SIG-M5 (cell line): ENCODE data around the gene RNF168.
"Not testable (repeated sequence)": the region's sequence is repeated elsewhere in the genome, so short reads cannot be mapped to it uniquely, and the experiment has no call there.

ENCODE experiments used
- DNase-seq: peaks from one replicate; lab custom pipeline; 2025; lab: John Stamatoyannopoulos, UW

RNF168 gene

GRCh38 chr3:196503196-196504076 is at the start of gene RNF168:
RNF168 (minus strand) TSS chr3:196503768; CDS start chr3:196503173, 595 bp downstream.
- peak; percentile 82 for DNase-seq

GRCh38 chr3:196552253-196552652 is 48.7 kb upstream of the RNF168 start:
- DNase-seq = no peak

- not testable (repeated sequence) for DNase-seq
Measured at GRCh38 chr3:196550172-196550571, 46.6 kb upstream of the RNF168 start.

- not testable (repeated sequence) for DNase-seq
Measured at GRCh38 chr3:196549312-196549711, 45.7 kb upstream of the RNF168 start.

- no peak for DNase-seq
Measured at GRCh38 chr3:196547067-196547466, 43.5 kb upstream of the RNF168 start.

GRCh38 chr3:196546537-196546936 is 43.0 kb upstream of the RNF168 start:
- DNase-seq = no peak

GRCh38 chr3:196544491-196544992 is 41.0 kb upstream of the RNF168 start:
- DNase-seq = no peak

- DNase-seq = no peak
Measured at GRCh38 chr3:196541684-196542445, 38.3 kb upstream of the RNF168 start.

- no peak for DNase-seq
Measured at GRCh38 chr3:196537319-196537984, 33.9 kb upstream of the RNF168 start.

GRCh38 chr3:196533260-196533681 is 29.7 kb upstream of the RNF168 start:
- DNase-seq = no peak

GRCh38 chr3:196531418-196531817 is 27.9 kb upstream of the RNF168 start:
- DNase-seq = no peak

GRCh38 chr3:196528639-196529233 is 25.2 kb upstream of the RNF168 start:
- no peak for DNase-seq

- DNase-seq = no peak
Measured at GRCh38 chr3:196525141-196525540, 21.6 kb upstream of the RNF168 start.

GRCh38 chr3:196524527-196524926 is 21.0 kb upstream of the RNF168 start:
- DNase-seq = no peak

GRCh38 chr3:196523841-196524240 is 20.3 kb upstream of the RNF168 start:
- DNase-seq = no peak

- not testable (repeated sequence) for DNase-seq
Measured at GRCh38 chr3:196521291-196521690, 17.7 kb upstream of the RNF168 start.

- DNase-seq = no peak
Measured at GRCh38 chr3:196519718-196520082, 16.1 kb upstream of the RNF168 start.

GRCh38 chr3:196518966-196519717 is 15.6 kb upstream of the RNF168 start:
- no peak for DNase-seq

- no peak for DNase-seq
Measured at GRCh38 chr3:196517919-196518318, 14.4 kb upstream of the RNF168 start.

- no peak for DNase-seq
Measured at GRCh38 chr3:196517162-196517800, 13.7 kb upstream of the RNF168 start.
